ENCODE data around the gene ADAMTS6. TPM values are rescaled to one million over a fixed set of nuclear protein-coding genes. Genes with fewer than 3 reads are reported as not detected.

The ADAMTS6 gene
- total and polyA plus RNA-seq, 11 donors: 0.28 to 4.3 (median 3.0) TPM

GRCh38 chr5:65485405-65485804 lies 3.7 kb upstream of the ADAMTS6 start:
- Histone ChIP-seq H3K9me3 (no peaks in the 10 kb centered on the region), H3K36me3 (no peaks in the 10 kb centered on the region), H3K27me3 (no peaks in the 10 kb centered on the region), H3K4me3 (no peak overlapping the region), H3K27ac (no peak overlapping the region), H3K4me1 (peaks cover 0 to 17% (median 5%) of the 10 kb centered on the region in 12 donors)
- 90 to 95% (median 93%) methylated on average over 15 to 28 of the region's 28 CpGs for WGBS, 4 donors
- intact Hi-C loops (cut with DNase I): loop anchor here in 7 of 10 donors (2.0 to 10.0 kb wide), 8 partner anchors 121 to 851 kb away; no protein-coding TSS in a partner anchor
- DNase-seq (peak in 1 of 5 donors; percentile 42), ATAC-seq (no peak)
- TF ChIP-seq CTCF (IDR thresholded peaks at IDR 0.05) (no peak), POLR2A (IDR thresholded peaks at IDR 0.05) (no peak)

DNA sequence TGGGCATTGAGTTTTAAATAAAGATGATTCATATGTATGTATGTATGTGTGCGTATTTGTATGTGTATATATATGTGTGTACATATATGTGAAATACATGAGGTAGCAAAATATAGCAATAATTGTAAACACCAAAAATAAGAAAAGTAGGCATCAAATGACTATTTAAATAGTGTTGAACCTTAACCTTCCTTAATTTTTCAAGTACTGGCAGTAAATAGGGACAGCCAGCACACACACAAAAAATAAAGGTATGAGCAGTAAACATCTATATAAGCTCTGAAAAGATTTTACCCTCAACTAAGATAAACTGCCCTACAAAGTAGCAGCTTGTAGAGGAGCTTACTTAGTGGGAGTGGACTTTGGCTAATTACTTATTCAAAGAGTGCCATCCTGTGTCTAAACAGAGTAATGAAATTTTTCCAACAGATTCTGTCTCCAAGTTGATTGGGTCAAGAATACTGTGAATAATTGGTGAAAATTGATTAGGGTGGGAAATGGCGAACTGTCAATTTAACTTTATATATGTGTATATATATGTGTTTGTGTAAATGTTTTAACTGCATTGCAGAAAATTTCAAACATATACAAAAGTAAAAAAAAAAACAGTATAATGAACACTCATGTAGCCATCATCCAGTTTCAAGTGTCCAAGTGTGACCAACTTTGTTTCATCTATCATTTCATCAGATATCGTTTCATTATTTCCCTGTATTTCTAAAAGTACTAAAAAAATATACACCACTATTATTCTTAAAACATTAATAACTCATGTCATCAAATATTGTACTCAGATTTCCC lies 2.0 kb upstream of the ADAMTS6 start:
- DNase-seq (no peak), ATAC-seq (peak in 3 of 4 donors; percentile 61 to 66 (median 63))
- Histone ChIP-seq H3K27ac (peak overlapping the region; percentile 77 to 94 (median 90)), H3K9me3 (no peaks in the 10 kb centered on the region), H3K4me3 (peak overlapping the region in 11 of 12 donors; percentile 20 to 75 (median 65)), H3K4me1 (peaks cover 0 to 27% (median 11%) of the 10 kb centered on the region in 12 donors), H3K27me3 (no peaks in the 10 kb centered on the region), H3K36me3 (no peaks in the 10 kb centered on the region)
- WGBS, 4 donors: 14 to 21% (median 17%) methylated on average over 3 of the region's 3 CpGs
- TF ChIP-seq CTCF (IDR thresholded peaks at IDR 0.05) (peak; percentile 33 to 75 (median 68)), POLR2A (IDR thresholded peaks at IDR 0.05) (no peak)
- intact Hi-C loops (cut with DNase I): loop anchor here (1.0 to 10.0 kb wide), 21 partner anchors 119 to 849 kb away; no protein-coding TSS in a partner anchor

GRCh38 chr5:65482736-65483545 lies 1.2 kb upstream of the ADAMTS6 start:
- Histone ChIP-seq H3K4me3 (peak overlapping the region; percentile 20 to 75 (median 64)), H3K27me3 (no peaks in the 10 kb centered on the region), H3K4me1 (peaks cover 0 to 27% (median 11%) of the 10 kb centered on the region in 12 donors), H3K27ac (peak overlapping the region; percentile 77 to 94 (median 90)), H3K36me3 (no peaks in the 10 kb centered on the region), H3K9me3 (no peaks in the 10 kb centered on the region)
- no peak for TF ChIP-seq CTCF (IDR thresholded peaks at IDR 0.05)
- no peak for TF ChIP-seq POLR2A (IDR thresholded peaks at IDR 0.05)
- DNase-seq: peak in 1 of 5 donors; percentile 27
- 0% methylated on average over 12 of the region's 12 CpGs for WGBS, 4 donors
- intact Hi-C loops (cut with DNase I): loop anchor here (1.0 to 10.0 kb wide), 22 partner anchors 118 to 848 kb away; no protein-coding TSS in a partner anchor
- ATAC-seq: peak in 2 of 4 donors; percentile 33 to 62

All from heart left ventricle (tissue), 16 donors.